GM19463 (cell line): ENCODE data around the gene SYTL3.

Source experiments
- ATAC-seq: cut with Tn5 transposase; IDR thresholded peaks from one replicate; pipeline ENCODE4 v1.9.1; 2021; ENCODE audit warnings: mild to moderate bottlenecking, moderate library complexity; ENCODE audit not compliant: unreplicated experiment

Gene SYTL3

DNA sequence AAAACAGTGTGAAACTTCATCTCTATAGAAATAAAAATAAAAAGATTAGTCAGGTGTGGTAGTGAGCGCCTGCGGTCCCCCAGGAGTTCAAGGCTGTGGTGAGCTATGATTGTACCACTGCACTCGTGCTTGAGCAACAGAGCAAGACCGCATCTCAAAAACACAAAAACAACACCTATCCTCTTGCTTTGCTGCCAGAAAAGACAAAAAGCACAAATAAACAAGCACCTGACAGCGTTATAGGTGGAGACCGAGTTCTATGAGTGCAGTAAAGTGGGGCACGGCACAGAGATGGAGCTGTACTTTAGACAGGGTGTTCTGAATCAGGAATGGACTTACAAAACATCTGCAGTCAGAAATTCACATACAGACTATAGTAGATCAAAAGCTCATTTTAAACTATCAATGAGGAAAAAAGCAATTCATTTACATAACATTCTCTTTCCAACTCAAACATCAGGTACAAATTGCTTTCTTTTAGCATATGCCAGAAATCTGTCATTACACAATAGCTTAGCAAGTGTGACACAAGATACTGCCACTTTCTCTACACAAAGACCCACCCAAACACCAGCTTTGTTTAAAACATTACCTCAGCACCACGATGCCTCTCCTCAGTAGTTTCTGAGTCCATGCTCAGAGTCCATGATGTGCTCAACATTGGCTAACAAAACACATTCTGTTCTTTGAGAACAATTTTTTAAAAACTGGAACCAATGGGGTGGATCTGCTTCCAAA lies 159.3 kb downstream of the SYTL3 start:
- peak; percentile 56 for ATAC-seq

DNA sequence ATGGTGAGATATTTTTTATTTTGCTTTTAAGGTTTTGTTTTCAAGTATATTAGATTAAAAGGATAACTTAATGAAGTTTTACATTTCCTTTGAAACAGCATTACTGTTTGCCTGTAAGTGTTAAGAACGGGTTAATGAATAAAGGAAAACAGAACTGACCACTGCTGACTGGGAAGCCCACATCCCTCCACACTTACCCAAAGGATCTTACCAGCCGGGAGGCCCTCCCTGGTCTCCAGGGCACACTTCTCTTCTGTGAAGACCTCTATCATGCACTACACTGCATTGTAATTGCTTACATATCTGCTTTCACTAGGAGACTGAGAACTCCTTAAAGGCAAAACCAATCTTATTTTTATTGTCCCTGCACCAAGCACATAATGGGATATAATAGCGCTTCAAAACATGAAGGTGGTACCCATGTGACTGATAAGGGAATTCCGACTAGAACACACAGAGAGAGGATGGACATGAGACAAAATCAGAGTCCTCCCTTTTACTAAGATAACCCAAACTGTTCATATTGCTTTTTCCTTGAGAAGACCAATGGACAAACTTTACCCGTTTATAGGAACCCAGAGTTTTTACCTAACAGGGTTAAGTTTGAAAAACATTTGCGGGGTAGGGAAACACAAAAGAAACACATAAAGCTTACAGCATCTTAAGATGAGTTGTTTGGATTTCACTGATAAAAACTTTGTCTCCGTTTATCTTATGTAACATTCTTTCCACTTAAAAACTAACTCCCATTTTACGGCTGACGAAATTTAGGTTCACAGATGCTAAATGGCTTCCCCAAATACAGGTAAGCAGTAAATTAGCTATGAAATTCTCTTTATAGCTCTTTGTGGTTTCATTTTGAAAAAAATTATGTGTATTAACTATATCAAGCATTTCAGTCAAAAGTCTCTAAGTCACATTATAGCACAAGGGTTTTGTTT lies 160.6 kb downstream of the SYTL3 start:
- no peak for ATAC-seq

DNA sequence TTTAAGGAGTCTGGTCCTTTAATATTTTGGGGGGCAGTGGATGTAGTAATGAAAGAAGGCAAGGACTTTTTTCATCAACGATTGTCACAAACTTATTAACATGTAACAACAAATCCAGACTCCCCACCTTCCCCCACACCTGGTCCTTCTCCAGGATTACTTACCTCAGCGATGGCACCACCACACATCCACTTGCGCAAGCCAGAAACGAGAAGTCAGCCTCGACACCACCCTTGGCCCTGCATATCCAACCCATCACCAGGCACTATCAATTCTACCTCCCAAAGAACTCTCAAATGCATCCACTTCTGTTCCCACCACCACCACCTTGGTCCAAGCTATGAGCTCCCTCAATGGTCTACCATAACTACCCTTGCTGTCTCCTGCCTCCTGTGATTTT lies 162.8 kb downstream of the SYTL3 start:
- no peak for ATAC-seq

DNA sequence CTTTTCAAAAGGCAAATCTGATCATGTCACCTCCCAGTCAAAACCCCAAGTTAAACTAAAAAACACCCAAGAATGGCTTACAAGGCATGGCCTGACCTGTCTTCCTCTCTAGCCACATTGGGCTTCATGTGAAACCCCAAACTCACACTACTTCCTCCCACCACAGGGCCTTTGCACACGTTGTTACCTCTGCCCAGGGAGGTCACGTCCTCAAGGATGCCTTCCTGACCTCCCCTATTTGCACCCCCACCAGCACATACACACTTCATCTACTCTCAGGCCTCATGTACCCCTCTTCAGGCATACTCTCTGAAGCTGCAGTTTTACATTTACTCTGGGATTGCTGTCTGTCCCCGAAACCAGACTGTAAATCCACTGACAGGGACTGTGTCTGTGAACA lies 163.2 kb downstream of the SYTL3 start:
- no peak for ATAC-seq
